Measurements from ENCODE around the gene EML3.

DNA sequence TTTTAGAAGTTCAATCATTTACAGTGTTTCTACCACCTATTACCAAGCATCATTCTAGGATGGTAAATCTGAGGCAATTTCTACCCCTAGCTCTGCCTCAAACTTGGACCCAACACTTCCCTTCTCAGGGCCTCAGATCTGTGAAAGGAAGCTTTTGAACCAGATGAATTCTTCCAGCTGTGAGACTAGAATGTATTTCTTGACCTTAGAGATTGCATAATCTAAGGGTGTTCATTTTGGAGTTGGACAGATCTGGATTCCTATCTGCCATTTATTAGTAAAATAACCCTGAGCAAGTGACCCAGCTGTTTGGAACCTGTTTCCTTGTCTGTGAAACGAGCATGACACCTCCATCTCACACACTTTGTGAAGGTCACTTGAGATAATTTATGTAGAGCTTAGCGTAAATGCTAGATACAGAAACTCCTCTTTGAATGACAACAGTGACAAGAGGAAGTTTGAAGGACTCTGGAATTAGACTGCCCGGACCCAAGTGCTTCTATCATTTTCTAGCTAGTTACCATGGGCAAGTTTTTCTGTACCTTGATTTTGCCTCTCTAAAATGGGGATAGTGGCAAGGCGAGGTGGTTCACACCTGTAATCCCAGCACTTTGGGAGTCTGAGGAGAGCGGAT is 44.3 kb upstream of the EML3 start:
- no peak for TF ChIP-seq RFX5 (IDR thresholded peaks at IDR 0.05; ENCODE audit: borderline replicate concordance, low read depth, low read length)
- no peak for TF ChIP-seq ZNF274 (IDR thresholded peaks at IDR 0.05; ENCODE audit: borderline replicate concordance, extremely low read depth, low read length)
- no peak for TF ChIP-seq EP300 (IDR thresholded peaks at IDR 0.05; ENCODE audit: borderline replicate concordance in 1 of 2, low read depth in 2 of 2, low read length in 2 of 2)
- no peak for TF ChIP-seq GABPA (IDR thresholded peaks at IDR 0.05; ENCODE audit: borderline replicate concordance, insufficient read depth, low read length)
- TF ChIP-seq, protein P1, sequence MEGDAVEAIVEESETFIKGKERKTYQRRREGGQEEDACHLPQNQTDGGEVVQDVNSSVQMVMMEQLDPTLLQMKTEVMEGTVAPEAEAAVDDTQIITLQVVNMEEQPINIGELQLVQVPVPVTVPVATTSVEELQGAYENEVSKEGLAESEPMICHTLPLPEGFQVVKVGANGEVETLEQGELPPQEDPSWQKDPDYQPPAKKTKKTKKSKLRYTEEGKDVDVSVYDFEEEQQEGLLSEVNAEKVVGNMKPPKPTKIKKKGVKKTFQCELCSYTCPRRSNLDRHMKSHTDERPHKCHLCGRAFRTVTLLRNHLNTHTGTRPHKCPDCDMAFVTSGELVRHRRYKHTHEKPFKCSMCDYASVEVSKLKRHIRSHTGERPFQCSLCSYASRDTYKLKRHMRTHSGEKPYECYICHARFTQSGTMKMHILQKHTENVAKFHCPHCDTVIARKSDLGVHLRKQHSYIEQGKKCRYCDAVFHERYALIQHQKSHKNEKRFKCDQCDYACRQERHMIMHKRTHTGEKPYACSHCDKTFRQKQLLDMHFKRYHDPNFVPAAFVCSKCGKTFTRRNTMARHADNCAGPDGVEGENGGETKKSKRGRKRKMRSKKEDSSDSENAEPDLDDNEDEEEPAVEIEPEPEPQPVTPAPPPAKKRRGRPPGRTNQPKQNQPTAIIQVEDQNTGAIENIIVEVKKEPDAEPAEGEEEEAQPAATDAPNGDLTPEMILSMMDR (IDR thresholded peaks at IDR 0.05; ENCODE audit: control extremely low read depth in 1 of 3, insufficient read depth in 1 of 3, low read depth in 1 of 3, low read length in 3 of 3) = no peak
- TF ChIP-seq EZH2 (IDR thresholded peaks at IDR 0.05; ENCODE audit: low read depth, low read length, severe bottlenecking) = no peak
- TF ChIP-seq SUZ12 (IDR thresholded peaks at IDR 0.05; ENCODE audit: low read length) = no peak
- TF ChIP-seq ASH2L (IDR thresholded peaks at IDR 0.05; ENCODE audit: low read length) = no peak
